ENCODE results near the gene TANC1.

DNA sequence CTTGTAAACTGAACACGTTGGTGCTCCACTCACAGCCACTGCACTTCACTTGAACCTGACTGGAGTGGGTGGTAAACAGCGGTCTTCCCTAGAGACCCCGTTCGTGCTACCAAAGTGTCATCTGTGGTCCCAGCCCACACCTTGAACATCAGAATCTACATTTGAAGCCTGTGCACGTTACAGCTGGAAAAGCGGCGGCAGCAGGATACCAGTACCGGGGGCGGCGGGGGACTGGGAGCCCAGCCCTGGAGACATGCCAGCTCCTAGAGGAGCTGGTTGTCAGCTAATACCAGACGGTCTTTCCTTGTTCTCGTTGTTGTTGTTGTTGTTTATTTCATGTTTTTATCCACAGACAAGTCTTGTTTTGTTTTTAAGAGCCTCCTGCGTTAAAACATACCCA is 161.4 kb downstream of the TANC1 start:
- TF ChIP-seq, protein P1, sequence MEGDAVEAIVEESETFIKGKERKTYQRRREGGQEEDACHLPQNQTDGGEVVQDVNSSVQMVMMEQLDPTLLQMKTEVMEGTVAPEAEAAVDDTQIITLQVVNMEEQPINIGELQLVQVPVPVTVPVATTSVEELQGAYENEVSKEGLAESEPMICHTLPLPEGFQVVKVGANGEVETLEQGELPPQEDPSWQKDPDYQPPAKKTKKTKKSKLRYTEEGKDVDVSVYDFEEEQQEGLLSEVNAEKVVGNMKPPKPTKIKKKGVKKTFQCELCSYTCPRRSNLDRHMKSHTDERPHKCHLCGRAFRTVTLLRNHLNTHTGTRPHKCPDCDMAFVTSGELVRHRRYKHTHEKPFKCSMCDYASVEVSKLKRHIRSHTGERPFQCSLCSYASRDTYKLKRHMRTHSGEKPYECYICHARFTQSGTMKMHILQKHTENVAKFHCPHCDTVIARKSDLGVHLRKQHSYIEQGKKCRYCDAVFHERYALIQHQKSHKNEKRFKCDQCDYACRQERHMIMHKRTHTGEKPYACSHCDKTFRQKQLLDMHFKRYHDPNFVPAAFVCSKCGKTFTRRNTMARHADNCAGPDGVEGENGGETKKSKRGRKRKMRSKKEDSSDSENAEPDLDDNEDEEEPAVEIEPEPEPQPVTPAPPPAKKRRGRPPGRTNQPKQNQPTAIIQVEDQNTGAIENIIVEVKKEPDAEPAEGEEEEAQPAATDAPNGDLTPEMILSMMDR (IDR thresholded peaks at IDR 0.05; ENCODE audit: insufficient read depth, low read depth, low read length): no peak
- no peak for TF ChIP-seq EZH2 (IDR thresholded peaks at IDR 0.05; ENCODE audit: insufficient read depth, low read length)

Measured in astrocyte (in vitro differentiated cells and primary cell).